Activated T-cell treated with anti-CD3 and anti-CD28 coated beads, Interleukin-2, amount 50 U/mL, for 4 hours (primary cell): Measurements from ENCODE around the gene CASP8. TPM values are rescaled to one million over a fixed set of nuclear protein-coding genes. Genes with fewer than 3 reads are reported as not detected.
A peak's percentile ranks its signal among the peaks of the same experiment; 100 is the strongest.

ENCODE experiments used
- ATAC-seq, 2 donors: fragments of 200-7000 bp; cut with Tn5 transposase; one replicate each; pipeline ENCODE4 v1.10.0; 2021
- DNase-seq: peaks from one replicate; pipeline ENCODE4 v3.0.0-alpha.2; 2020
- H3K27me3 Mint-ChIP-seq: one replicate; pipeline ENCODE4 v1.8.0; 2021; ENCODE audit warnings: low read depth, mixed read lengths
- H3K36me3 Mint-ChIP-seq: one replicate; pipeline ENCODE4 v1.8.0; 2022; ENCODE audit warnings: mixed read lengths; ENCODE audit not compliant: insufficient read depth
- H3K4me1 Mint-ChIP-seq: one replicate; pipeline ENCODE4 v1.8.0; 2021; ENCODE audit warnings: low read depth, mixed read lengths
- H3K4me3 Mint-ChIP-seq: one replicate; pipeline ENCODE4 v1.8.0; 2021; ENCODE audit warnings: mild to moderate bottlenecking, moderate library complexity, mixed read lengths
- H3K9me3 Mint-ChIP-seq: one replicate; pipeline ENCODE4 v1.8.0; 2021; ENCODE audit warnings: mixed read lengths
- total RNA-seq, 3 donors: library from RNA; stranded (reverse); gene quantifications; one replicate each; pipeline ENCODE4 v1.2.1, GENCODE V29; 2021

The CASP8 gene
- 10 to 100 TPM; 31.6 to 45.8 (median 36.9) TPM for total RNA-seq

GRCh38 chr2:201260302-201260800 lies at the start of gene CASP8:
CASP8 (plus strand) TSS chr2:201260536; CDS start chr2:201266487, 5,951 bp downstream.
- peaks cover 2% of the 10 kb centered on the region for H3K36me3 Mint-ChIP-seq
- no peaks in the 10 kb centered on the region for H3K9me3 Mint-ChIP-seq
- DNase-seq (peak; percentile 50), ATAC-seq (peak; percentile 54 to 62)
- peak within 1 kb of the TSS; percentile 90 for H3K4me3 Mint-ChIP-seq
- H3K4me1 Mint-ChIP-seq = peaks cover 86% of the 10 kb centered on the region
- no peaks in the 10 kb centered on the region for H3K27me3 Mint-ChIP-seq

GRCh38 chr2:201215963-201216362 lies 44.4 kb upstream of the CASP8 start:
- DNase-seq = no peak
- peaks cover 21% of the 10 kb centered on the region for H3K36me3 Mint-ChIP-seq
- no peaks in the 10 kb centered on the region for H3K27me3 Mint-ChIP-seq
- peaks cover 29% of the 10 kb centered on the region for H3K4me1 Mint-ChIP-seq
- no peak for ATAC-seq
- no peak overlapping the region for H3K4me3 Mint-ChIP-seq
- H3K9me3 Mint-ChIP-seq = no peaks in the 10 kb centered on the region

- Mint-ChIP-seq H3K36me3 (peaks cover 18% of the 10 kb centered on the region), H3K9me3 (no peaks in the 10 kb centered on the region), H3K4me1 (peaks cover 31% of the 10 kb centered on the region), H3K4me3 (no peak overlapping the region), H3K27me3 (no peaks in the 10 kb centered on the region)
- no peak for ATAC-seq
- no peak for DNase-seq
Measured at GRCh38 chr2:201216918-201217317, 43.4 kb upstream of the CASP8 start.

- Mint-ChIP-seq H3K9me3 (no peaks in the 10 kb centered on the region), H3K4me3 (no peak overlapping the region), H3K27me3 (no peaks in the 10 kb centered on the region), H3K36me3 (peaks cover 18% of the 10 kb centered on the region), H3K4me1 (peaks cover 41% of the 10 kb centered on the region)
- ATAC-seq (no peak), DNase-seq (no peak)
Measured at GRCh38 chr2:201218780-201219179, 41.6 kb upstream of the CASP8 start.

GRCh38 chr2:201219328-201220096 lies 40.8 kb upstream of the CASP8 start:
- Mint-ChIP-seq H3K36me3 (peaks cover 18% of the 10 kb centered on the region), H3K4me1 (peaks cover 42% of the 10 kb centered on the region), H3K9me3 (no peaks in the 10 kb centered on the region), H3K27me3 (no peaks in the 10 kb centered on the region), H3K4me3 (no peak overlapping the region)
- DNase-seq (no peak), ATAC-seq (no peak)

GRCh38 chr2:201220102-201220570 lies 40.2 kb upstream of the CASP8 start:
- no peaks in the 10 kb centered on the region for H3K9me3 Mint-ChIP-seq
- H3K4me3 Mint-ChIP-seq = no peak overlapping the region
- no peaks in the 10 kb centered on the region for H3K27me3 Mint-ChIP-seq
- peak; percentile 23 for DNase-seq
- no peak for ATAC-seq
- H3K4me1 Mint-ChIP-seq = peaks cover 45% of the 10 kb centered on the region
- H3K36me3 Mint-ChIP-seq = peaks cover 17% of the 10 kb centered on the region

GRCh38 chr2:201223089-201224073 lies 37.0 kb upstream of the CASP8 start:
- peak; percentile 18 to 49 for ATAC-seq
- peaks cover 42% of the 10 kb centered on the region for H3K4me1 Mint-ChIP-seq
- no peaks in the 10 kb centered on the region for H3K9me3 Mint-ChIP-seq
- H3K4me3 Mint-ChIP-seq = no peak overlapping the region
- no peaks in the 10 kb centered on the region for H3K27me3 Mint-ChIP-seq
- DNase-seq = no peak
- H3K36me3 Mint-ChIP-seq = peaks cover 8% of the 10 kb centered on the region

GRCh38 chr2:201228271-201228911 lies 31.9 kb upstream of the CASP8 start:
- DNase-seq = no peak
- Mint-ChIP-seq H3K4me1 (peaks cover 46% of the 10 kb centered on the region), H3K4me3 (peak overlapping the region; percentile 51), H3K36me3 (peaks cover under 1% of the 10 kb centered on the region), H3K27me3 (no peaks in the 10 kb centered on the region), H3K9me3 (no peaks in the 10 kb centered on the region)
- ATAC-seq = no peak

- no peaks in the 10 kb centered on the region for H3K36me3 Mint-ChIP-seq
- no peak for DNase-seq
- ATAC-seq = no peak
- peak overlapping the region; percentile 51 for H3K4me3 Mint-ChIP-seq
- no peaks in the 10 kb centered on the region for H3K9me3 Mint-ChIP-seq
- no peaks in the 10 kb centered on the region for H3K27me3 Mint-ChIP-seq
- peaks cover 42% of the 10 kb centered on the region for H3K4me1 Mint-ChIP-seq
Measured at GRCh38 chr2:201228912-201229290, 31.4 kb upstream of the CASP8 start.

- Mint-ChIP-seq H3K27me3 (no peaks in the 10 kb centered on the region), H3K4me3 (peak overlapping the region; percentile 95), H3K36me3 (peaks cover 5% of the 10 kb centered on the region), H3K4me1 (peaks cover 48% of the 10 kb centered on the region), H3K9me3 (no peaks in the 10 kb centered on the region)
- DNase-seq (peak; percentile 88), ATAC-seq (peak; percentile 49 to 57)
Measured at GRCh38 chr2:201231781-201232466, 28.4 kb upstream of the CASP8 start.

GRCh38 chr2:201232467-201232815 lies 27.9 kb upstream of the CASP8 start:
- H3K4me1 Mint-ChIP-seq = peaks cover 53% of the 10 kb centered on the region
- peak overlapping the region; percentile 95 for H3K4me3 Mint-ChIP-seq
- peaks cover 5% of the 10 kb centered on the region for H3K36me3 Mint-ChIP-seq

GRCh38 chr2:201233192-201233811 lies 27.0 kb upstream of the CASP8 start:
- Mint-ChIP-seq H3K4me3 (peak overlapping the region; percentile 95), H3K9me3 (no peaks in the 10 kb centered on the region), H3K36me3 (peaks cover 10% of the 10 kb centered on the region), H3K4me1 (peaks cover 57% of the 10 kb centered on the region), H3K27me3 (no peaks in the 10 kb centered on the region)
- DNase-seq (peak; percentile 77), ATAC-seq (peak; percentile 94 to 96)

More at GRCh38 chr2:201232467-201232815, 27.9 kb upstream of the CASP8 start:
- DNase-seq (no peak), ATAC-seq (no peak)
- Mint-ChIP-seq H3K27me3 (no peaks in the 10 kb centered on the region), H3K9me3 (no peaks in the 10 kb centered on the region)
